A204.1 (cell line): ENCODE data around the gene ADGRB2.
"Not testable (repeated sequence)": the region's sequence is repeated elsewhere in the genome, so short reads cannot be mapped to it uniquely, and the experiment has no call there.

ENCODE experiments used
- FAIRE-seq: peaks from 2 replicates; lab custom pipeline; 2012; peaks lifted over from hg19 to GRCh38; lab: Jason Lieb, UNC

Gene ADGRB2

DNA sequence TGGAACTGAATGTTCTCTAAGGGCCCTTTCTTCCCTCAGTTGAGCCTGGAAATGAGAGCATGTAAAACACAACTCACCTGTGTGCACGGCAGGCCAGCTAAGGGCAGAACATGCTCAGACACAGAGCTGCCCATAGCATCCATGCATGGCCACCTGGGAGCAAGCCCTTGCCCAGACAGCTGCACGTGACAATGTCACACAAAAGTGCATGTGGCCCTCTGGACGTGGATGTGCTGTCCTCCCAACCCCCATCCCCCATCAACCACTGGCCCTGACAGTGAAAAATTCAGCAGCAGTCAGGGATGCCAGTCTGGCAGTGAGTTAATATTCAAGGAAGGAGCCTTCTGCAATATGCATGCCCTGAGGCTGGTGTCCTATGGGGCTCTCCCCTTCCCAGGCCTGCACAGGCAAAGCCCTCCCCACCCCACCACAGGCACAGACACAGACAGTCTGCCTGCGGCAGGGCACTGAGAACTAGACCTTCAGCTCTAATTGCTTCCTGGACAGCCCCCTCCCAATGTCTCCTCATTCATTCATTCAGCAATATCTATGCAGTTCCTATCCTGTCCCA, 45.7 kb downstream of the ADGRB2 start:
- no peak for FAIRE-seq

DNA sequence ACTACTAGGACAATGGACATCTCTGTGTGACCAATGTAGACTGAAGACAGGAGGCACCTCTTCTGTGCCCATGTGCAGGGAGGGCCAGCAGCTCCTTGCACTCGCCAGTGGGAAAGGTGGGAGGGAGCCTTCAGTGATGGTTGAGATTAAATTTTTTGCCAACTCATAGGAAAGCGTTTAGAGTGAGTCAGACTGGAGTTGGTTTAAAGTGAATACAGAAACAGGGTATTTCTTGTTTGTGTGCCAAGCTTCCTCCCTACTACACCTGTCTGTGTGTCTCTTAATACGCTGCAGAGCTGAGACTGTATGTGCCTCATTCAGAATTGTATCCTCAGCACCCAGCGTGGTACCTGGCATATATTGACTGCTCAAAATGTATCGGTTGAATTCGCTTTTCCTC, 46.8 kb downstream of the ADGRB2 start:
- no peak for FAIRE-seq

DNA sequence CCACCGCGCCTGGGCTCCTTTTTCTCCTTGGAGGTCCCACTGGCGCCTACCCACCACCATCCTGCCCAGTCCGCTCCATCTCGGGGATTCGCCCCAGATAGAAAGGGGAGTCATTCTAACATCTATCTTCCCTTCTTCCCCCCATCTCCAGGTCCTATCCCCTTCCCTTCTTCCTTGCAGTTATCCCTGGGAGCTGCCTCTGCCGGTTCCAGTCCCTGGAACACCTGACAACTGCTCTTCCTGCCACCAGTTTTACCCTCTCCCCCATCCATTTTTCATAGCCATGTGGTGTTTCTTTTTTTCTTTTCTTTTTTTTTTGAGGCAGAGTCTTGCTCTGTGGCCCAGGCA, 48.3 kb downstream of the ADGRB2 start:
- FAIRE-seq = no peak

- FAIRE-seq = peak; percentile 83
Measured at GRCh38 chr1:31715087-31715872, 48.9 kb downstream of the ADGRB2 start.

- no peak for FAIRE-seq
Measured at GRCh38 chr1:31714442-31715086, 49.6 kb downstream of the ADGRB2 start.

GRCh38 chr1:31712630-31713029, 51.5 kb downstream of the ADGRB2 start:
- no peak for FAIRE-seq

DNA sequence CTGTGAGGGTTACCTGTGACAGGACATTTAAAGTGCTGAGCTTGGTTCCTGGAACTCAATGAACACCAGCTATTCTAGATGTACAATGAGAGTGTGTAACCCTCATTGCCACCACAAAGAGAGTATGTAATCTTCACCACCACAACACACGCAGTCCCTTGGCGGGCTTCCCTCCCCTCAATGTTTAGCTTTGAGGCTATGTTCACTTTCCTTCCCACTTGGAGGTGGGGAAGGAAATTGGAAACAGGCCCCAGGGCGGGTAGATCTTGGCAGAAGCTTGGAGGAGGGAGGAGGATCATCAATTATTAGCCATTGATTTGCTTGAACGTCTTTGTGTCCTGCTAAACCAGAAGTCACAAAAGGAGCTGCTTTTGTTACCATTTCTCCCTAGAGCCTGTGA, 52.1 kb downstream of the ADGRB2 start:
- FAIRE-seq = no peak

DNA sequence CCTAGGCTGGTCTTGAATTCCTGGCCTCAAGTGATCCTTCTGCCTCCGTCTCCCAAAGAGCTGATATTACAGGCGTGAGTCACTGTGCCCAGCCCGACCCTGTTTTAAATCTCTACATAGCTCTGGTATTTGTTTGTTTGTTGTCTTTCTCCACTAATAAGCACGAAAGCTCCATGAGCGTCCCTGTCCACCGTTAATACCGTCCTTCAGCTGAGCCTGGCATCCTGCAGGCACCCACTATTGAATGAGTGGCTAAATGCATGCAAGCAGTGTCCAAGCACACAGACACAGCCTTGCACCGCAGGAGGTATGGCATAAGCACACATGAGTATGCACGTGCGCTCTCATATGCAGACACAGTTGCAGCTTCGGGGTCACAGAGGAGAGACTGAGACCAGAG, 55.8 kb downstream of the ADGRB2 start:
- FAIRE-seq = no peak

DNA sequence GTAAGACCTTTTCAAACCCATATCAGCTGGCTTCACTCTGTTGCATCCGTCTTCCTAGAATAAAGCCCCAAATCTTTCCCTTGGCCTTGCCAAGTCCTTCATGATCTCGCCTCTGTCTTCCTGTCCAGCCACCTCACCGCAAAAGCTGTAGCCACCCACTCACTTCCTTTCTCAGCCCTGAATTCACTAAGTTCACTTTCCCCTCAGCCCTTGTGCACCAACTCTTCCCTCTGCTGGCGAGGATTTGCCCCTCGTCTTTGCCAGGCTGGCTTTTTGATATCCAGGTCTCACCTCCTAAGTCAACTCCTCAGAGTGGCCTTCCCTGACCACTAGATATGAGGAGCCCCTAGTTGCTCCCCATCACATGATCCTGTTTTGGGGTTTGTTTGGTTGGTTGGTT, 56.4 kb downstream of the ADGRB2 start:
- FAIRE-seq = no peak

DNA sequence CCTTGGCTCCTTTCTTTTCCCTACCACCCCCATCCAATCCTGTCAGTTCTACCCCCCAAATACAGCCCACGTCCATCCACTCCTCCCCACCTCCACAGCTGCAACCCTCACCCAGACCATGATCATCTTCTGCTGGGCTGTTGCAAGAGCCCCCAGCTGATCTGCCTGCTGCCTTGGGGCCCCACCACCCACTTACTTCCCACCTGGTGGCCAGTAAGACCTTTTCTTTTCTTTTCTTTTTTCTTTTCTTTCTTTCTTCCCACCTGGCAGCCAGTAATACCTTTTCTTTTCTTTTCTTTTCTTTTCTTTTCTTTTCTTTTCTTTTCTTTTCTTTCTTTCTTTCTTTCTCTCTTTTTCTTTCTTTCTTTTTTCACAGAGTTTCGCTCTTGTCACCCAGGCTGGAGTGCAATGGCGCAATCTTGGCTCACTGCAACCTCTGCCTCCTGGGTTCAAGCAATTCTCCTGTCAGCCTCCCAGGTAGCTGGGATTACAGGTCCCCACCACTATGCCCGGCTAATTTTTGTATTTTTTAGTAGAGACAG, 57.0 kb downstream of the ADGRB2 start:
- FAIRE-seq = not testable (repeated sequence)

GRCh38 chr1:31706384-31707058, 57.6 kb downstream of the ADGRB2 start:
- no peak for FAIRE-seq

GRCh38 chr1:31705080-31705866, 58.9 kb downstream of the ADGRB2 start:
- no peak for FAIRE-seq

DNA sequence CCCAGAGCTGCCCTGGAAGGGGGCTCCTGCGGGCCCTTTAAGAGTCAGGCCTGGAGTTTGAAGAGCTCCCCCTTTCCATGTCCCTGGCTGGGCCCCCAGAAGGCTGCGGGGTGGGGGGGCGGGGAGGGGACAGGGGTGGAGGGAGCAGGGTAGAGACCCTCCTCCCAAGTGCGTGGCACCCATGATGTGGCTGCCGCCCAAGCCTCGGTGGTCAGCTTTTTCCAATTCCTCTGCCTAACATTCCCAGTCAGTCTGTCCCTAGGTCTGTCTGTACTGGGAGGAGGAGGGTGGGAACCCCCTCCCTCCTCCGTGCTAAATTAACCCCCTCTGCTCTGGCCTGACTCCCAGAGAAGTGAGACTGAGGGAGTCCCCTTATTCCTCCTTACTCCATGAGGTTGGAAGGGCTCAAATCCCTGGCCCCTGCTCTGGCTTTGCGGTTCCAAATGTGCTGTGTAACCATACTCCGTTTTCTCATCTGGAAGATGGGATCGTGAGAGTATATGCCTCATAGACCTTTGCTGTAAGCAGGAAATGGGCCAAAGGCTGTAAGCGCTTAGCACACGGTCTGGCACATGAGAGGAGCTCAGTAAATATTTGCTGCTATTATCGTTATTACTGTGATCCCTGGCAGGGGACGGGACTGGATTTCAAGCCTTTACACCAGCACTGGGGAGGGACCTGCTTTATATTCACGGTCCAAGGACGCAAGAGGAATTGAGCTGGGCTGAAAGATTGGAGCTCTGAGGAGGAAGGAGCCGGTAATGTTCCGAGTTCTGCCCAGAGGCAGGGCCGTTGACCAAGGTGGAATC, 59.7 kb downstream of the ADGRB2 start:
- FAIRE-seq = no peak

DNA sequence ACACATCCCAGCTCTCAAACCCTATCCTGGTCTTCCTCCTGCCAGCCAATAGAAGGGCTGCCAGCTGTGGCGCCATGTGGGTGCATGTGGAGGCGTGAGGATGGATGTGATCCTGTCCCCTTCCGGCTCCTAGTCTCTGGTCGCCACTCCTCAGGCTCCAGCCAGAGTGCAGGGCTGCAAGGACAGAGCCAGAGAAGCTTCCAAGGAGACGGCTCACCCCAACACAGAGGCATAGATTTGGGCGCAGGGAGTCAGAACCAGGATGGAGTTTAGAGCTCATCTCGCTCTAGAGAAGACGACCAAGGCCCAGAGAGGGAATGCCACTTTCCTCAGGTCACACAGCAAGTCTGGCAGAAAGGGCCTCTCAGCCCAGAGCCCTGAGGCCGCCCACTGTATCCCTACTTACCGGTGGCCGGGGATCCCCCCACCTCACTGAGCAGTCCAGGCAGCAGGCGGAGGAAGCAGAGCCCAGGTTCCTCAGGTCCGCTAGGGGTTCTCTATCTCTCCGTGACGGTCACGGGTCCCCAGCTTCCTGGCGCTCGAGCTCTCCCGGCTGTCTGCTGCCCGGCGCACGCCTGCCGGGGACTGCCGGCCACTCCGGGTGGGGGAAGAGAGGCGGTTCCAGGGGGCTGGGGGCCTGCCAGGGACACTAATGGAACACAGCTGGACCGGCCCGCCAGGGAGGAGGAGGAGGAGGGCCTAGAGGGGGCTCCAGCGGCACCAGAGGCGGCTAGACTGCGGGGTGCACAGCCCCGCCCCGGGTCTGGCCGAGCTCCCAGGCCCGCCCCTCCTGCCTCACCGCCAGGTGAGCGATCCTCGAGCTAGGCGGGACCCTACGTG, 60.5 kb downstream of the ADGRB2 start, which contains the start of gene COL16A1:
COL16A1 (minus strand) TSS at position 587 of the 840 bp plus-strand sequence. CDS start 1,824 bp downstream, outside the sequence.
- no peak for FAIRE-seq

DNA sequence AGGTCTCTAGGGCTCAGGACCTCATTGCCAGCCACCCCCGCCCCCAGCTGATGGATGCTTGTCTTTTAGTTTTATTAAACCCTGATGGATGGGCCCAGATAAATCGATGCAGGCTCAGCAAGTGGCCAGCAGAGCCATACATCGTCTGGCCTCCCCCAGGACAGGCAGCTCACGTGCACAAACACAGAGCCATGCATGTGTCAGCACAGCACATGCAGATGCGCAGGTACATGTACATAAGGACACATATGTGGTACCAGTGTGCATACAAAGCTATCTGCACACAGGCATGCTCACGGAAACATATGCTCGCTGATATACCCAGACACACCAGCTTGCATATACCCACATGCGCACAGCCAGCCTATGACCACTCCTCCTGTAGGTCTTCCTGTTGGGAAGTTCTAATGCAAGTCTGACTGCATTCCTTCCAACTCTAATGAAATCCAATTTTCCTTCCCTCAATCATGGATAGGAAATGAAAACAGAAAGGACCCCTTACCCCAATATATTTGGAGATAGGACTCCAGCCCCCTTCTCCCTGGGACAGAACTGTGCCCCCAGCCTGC, 61.2 kb downstream of the ADGRB2 start:
- FAIRE-seq = no peak

GRCh38 chr1:31701091-31701736, 62.9 kb downstream of the ADGRB2 start:
- no peak for FAIRE-seq

GRCh38 chr1:31700468-31701090, 63.6 kb downstream of the ADGRB2 start:
- FAIRE-seq = no peak

DNA sequence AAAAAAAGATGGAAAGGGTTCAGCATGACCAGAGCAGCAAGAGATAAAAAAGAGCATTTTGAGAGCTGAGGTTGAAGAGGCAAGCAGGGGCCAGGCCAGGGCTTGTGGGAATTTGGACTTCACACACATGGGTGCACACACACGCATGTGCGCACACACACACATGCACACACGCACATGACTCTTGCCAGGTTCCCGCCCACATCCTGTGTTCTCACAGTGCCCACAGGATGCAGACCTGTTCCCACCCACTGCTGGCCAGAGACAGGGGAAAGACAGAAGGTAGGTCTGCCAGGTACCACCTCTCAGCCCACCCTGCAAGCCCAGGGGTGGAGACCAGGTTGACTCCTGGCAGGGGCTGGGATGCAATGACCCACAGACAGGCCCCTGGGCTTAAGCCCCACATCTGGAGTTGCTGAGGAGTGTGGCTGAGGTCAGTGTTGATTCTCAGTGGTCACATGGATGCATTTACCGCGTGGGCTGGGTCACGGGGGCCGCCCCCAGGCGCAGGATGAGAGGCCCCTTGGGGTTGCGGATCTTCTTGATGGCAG, 64.7 kb downstream of the ADGRB2 start:
- no peak for FAIRE-seq
